NCI-H510A (cell line): ENCODE results near the gene H3-3A.
"Not testable (repeated sequence)": the region's sequence is repeated elsewhere in the genome, so short reads cannot be mapped to it uniquely, and the experiment has no call there.

Source experiments
- DNase-seq: peaks from one replicate; lab custom pipeline; 2025; lab: John Stamatoyannopoulos, UW

The H3-3A gene

GRCh38 chr1:226085675-226086285 is 23.3 kb downstream of the H3-3A start:
- DNase-seq: no peak

GRCh38 chr1:226086776-226087175 is 24.3 kb downstream of the H3-3A start:
- no peak for DNase-seq

DNA sequence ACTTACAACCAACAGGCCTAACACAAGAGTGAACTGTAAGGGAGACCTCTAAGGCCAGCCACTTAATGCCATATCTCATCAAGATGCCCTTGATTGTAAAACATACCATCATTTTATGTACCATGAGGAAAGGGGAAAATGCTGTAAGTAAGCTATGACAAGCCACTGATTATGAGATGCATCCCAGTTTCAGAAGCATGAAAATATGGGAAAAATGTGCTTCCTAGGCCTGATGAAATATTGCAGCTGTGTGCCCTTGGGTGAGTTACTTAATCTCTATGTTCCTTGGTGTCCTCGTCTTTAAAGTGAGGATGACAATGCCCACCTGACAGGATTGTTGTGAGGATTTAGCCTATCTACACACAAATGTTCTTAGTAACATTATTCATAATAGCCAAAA is 28.9 kb downstream of the H3-3A start:
- no peak for DNase-seq

GRCh38 chr1:226092048-226092820 is 29.7 kb downstream of the H3-3A start:
- DNase-seq: not testable (repeated sequence)

- no peak for DNase-seq
These were observed 30.4 kb downstream of the H3-3A start for GRCh38 chr1:226092965-226093364.

DNA sequence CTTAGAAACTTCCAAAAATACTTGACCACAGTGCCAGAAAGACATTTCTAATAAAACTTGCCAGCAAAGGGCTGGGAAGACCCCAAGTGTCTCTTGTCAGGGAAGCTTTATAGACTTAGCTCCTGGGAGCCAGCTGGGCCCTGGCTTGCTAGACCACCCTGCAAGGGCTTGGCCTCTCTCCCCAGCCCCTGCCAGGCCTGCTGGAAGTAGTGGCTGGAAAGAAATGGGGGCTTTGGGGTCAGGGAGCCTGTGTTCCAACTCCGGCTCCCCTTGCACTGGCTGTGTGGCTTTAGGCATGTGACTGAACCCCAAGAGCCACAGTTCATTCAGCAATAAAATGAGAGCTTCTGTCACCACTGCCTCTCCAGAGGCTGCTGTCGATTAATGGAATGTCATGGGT is 31.1 kb downstream of the H3-3A start:
- DNase-seq: no peak

DNA sequence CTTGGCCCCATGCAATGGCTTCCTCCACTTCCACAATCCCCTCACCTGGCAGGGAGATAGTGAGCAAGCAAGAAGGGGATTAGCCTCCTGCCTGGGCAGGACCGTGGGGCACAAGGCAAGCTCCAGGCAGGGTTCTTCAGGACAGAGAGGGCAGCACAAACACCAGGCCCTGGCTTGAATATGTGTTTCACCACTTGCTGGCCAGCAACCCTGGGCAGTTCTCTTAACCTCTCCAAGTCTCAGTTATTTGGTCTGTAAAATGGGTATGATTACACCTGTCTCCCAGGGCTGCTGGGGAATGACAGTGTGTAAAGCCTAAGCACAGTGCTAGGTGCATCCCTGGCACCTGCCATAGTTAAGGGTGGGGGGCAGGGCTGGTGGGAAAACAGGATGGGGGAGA is 31.9 kb downstream of the H3-3A start:
- no peak for DNase-seq

GRCh38 chr1:226095286-226095685 is 32.8 kb downstream of the H3-3A start:
- no peak for DNase-seq

DNA sequence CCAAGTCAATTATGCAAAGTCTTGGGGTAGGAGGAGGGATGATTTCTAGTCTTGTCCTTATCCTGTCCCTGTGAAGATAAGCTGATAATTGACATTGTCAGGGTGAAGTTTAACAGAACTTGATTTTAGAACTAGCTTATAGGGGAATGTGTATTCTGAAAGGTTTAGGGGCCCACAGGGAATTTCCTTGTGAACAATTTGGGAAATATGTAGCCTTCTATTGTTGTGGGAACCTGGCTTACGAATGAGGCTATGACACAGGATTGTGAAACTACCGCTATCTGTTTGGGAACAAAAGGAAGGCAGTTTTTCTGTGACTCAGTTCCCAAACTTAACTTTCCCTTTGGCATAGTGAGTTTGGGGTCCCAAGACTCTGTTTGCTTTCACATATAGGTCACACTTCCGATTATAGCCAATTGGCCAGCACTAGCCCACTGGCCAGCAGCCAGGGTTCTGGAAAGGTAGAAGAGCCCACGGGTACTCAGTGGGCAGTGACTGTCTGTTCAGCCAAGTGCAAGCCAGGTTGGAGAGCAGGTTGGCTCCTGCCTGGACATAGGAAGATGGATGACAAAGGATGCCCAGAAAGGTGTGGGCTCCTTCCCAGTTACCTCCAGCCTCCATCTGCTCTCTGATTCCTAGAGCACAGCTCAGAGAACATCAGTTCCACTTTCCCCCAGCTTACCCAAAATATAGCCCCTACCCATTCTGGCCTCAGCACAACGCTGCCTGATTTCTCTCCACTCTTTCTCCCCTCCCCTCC is 35.5 kb downstream of the H3-3A start:
- DNase-seq: no peak

- DNase-seq: no peak
These were observed 36.6 kb downstream of the H3-3A start for GRCh38 chr1:226098870-226099835.

GRCh38 chr1:226100436-226101391 is 38.2 kb downstream of the H3-3A start:
- no peak for DNase-seq

- DNase-seq: no peak
These were observed 42.2 kb downstream of the H3-3A start for GRCh38 chr1:226104671-226105121.

DNA sequence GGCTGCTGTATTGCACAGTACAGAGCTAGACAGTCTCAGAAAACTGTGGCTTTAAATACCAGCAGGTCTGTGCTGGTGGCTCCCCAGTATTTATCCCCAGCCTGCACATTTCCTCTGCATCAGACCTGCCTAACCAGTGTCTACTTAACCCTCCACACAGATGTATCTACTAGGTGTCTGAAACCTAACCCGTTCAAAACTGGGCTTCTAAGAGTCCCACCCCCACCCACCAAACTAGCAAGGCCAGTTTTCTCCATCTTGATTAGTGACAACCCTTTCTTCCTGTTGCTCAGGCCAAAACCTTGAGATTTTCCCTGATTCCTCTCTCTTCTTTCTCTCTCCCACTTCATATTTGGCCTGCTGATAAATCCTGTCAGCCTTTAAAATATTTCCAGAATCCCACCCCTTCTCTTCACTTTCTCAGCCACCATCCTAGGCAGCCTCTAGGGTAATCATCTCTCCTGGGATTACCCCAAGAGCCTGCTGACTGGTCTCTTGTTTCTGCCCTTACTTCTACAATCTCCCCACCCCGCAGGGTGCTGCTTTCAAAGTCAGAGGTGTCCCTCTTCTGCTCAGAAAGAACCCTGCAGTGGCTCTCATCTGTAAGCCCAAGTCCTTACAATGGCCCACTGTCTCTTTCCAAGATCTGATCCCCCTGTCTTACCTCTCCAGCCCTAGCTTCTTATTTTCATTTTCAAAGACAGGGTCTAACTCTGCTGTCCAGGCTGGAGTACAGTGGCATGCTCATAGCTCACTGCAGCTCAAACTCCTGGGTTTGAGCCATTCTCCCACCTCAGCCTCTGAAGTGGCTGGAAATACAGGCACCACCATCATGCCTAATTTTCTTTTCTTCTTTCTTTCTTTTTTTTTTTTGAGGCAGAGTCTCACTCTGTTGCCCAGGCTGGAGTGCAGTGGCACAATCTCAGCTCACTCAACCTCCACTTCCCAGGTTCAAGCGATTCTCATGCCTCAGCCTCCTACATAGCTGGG is 45.2 kb downstream of the H3-3A start:
- DNase-seq: no peak

DNA sequence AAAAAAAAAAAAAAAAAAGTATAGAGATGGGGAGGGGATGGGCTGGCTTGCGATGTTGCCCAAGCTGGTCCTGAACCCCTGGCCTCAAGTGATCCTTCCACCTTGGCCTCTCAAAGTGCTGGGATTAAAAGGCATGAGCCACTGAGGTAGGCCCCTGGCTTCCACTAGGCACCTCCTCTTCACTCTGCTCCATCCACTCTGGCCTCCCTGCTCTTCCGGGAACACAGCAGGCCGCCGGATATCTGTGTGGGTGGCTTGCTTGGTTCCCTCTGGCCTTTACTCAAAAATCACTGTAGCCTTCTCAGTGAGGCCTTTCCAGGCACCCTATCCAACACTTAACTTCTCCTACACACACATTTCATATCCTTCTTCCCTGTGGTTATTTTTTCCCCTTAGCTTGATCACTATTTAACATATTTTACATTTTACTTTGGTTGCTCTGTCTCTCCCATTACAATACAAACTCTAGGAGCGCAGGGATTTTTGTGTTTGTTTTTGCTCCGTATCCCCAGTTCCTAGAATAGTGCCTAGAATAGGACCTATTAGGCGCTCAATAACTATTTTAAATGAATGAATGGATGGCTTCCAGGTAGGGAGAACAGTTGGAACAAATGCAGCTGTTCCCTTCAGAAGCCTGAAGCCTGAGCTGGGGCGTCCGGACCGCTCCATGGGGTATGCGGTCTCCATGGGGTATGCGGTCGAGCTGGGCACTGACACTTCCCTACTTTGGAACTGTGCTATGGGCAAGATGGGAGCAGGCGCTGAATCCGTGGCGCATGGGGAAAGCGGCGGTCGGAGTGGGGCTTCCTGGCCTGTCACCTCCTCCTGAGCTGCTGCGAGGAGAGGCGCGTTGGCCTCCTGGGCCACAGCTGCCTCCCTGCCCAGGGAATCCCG is 46.7 kb downstream of the H3-3A start:
- no peak for DNase-seq

DNA sequence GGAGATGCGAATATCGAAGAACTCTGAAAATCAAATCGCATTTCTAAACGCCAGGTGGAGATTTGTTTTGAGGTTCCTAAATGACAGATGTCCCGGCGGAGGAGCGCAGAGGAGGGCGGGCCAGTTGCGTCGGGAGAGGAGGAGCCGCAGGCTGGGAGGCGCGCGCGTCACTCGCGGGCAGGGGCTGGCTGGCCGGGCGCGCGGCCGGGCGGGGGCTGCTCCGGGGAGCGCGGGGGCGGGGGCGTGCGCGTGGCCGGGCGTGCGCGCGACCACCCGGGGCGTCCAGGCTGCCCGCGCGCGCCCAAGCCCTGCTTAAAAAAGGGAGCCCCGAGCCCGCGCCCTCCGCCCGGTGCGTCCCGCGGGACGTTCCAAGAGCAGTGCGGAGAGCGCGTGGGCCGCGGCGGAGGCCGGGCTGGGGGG is 47.3 kb downstream of the H3-3A start:
- peak; percentile 74 for DNase-seq

DNA sequence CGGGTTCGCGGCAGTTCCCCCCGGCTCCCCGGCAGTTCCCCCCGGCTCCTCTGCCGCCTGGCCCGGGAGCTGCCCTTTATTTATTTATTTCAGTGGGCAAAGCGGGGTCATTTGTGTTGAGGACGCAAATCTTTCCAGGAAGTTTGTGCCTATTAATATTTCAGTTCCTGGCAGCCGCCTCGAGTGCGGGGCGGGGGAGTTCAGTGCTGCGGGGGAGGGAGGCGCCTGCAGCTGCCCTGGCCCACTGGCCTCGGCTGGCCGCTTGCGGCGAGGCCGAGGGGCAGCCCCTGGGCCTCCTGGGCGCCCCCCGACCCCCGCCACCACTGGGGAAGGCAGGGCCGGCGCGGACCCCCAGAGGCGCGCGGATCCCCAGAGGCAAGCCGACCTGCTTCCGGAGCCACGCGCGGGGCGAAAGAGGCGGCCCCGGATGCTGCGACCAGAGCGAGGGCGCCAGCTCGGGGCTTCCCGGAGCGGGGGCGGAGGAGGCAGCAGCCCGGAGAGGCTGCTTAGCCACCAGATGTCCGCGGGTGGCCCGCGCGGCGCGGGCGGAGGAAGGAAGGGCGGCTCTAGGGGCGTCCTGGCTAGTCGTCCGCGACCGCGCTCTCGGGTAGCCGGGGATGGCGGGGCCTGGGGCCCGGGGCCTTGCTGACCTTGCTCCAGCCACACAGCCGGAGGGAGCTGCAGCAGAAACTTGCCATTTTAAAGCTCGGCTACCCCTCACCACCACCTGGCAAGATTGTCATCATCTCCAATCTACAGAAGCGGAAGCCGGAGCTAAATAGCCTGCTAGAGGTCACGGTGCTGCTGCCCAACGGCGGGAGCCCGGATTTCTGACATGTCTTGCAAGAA is 48.0 kb downstream of the H3-3A start:
- DNase-seq: peak; percentile 68
